Left colon (tissue), 2 donors: ENCODE data around the gene DLGAP1. TPM values are rescaled to one million over a fixed set of nuclear protein-coding genes. Genes with fewer than 3 reads are reported as not detected.

Experiments used
- ATAC-seq: fragments of 200-7000 bp; cut with Tn5 transposase; one replicate; pipeline ENCODE4 v1.9.1; 2020; ENCODE audit warnings: mild to moderate bottlenecking, moderate library complexity
- DNase-seq, 2 donors: peaks; one replicate each; pipeline ENCODE4 v3.0.0-alpha.2; 2020
- intact Hi-C, 2 donors: fragments of 100-400 bp; cut with DNase I in 1 of 2; cut with micrococcal nuclease in 1 of 2; formaldehyde crosslinking; loops; one replicate each; pipeline versions ENCODE4 v1.11.2 to v1.14.0; 2022; cut with DNase I, micrococcal nuclease
- total RNA-seq, 2 donors: library from RNA; stranded (reverse); fragmentation: NEBNext Ultra II Directional; extraction: Animal tissue kit (Norgen Biotek cat#: 25700); gene quantifications; one replicate each; pipeline ENCODE4 v1.2.1, GENCODE V29; 2021
- donor health status: DM: no; HTN: no; CAD: no.
- donor health status: DM: yes; HTN: yes; CAD: no.

DLGAP1 gene
- total RNA-seq, 2 donors from 2014 or later, result 0.95 to 2.2 TPM

DNA sequence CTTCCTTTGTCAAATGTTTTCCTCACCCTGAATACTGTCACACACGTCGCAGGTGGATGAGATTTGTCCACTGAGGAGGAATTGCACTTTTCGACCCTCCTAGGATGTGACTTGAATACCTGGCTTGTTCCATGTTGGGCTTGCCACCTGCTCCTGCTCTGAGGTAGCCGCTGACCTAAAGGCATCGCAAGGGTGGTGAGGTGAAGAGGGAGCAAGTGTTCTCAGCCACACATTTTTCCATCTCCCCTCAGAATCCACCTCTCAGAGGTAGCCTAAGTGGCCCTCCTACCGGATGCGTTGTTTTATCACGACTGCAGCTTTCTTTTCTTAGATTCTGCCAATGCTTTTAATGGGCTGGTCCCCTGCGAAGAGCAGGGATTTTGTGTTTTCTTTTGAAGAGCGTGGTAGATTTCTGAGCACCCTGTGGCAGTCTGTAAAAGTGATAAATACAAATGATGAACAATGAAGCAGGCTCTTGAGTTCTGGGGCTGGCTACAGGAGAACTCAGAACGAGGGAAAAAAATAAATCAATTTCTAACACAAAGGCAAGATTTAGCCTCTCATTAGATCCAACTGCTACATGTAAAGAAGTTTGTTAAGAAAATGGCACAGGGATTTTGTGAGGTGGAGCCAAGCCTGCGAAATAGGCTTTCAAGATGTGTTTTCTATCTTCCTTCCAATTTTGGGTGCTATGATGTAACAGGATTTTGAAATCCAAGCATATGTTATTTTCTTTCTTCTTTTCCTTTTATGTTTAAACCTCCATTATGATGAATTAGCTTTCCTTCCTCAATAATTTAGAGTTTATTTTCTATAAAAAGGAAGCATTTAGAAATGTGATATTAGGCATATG is 618.4 kb downstream of the DLGAP1 start:
- ATAC-seq, result no peak
- no peak for DNase-seq
- intact Hi-C loops, result loop anchor here in 1 of 2 donors (10.0 kb wide), 1 partner anchor 58 kb away; no protein-coding TSS in a partner anchor

DNA sequence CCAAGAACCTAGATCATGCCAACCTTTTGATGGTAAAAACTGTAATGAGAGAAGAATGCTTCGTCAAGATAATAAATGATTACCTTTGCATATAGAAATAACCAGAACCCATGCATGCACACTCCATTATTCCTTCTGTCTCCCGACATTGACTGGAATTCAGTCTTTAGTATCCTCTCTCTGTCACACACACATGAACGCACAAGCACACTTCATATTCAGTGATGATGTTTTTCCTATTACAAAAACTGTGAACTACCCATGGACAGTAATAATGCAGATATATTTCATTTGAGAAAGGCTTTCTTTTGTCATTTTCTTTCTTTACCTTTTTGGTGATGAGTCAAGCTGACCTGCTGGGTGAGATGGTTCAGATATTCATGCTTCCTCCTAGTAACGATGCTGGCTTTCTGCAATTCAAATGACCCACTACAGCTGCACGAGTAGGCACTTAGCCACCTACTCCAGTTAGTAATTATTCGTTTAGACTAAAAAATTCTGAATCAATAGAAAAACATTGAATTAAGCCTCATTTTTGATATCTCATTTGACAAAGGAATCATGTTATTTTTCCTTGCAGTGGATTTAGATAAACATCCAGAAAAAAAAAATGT is 623.0 kb downstream of the DLGAP1 start:
- intact Hi-C loops, result loop anchor here in 1 of 2 donors (10.0 kb wide), 1 partner anchor 63 kb away; no protein-coding TSS in a partner anchor
- DNase-seq (no peak), ATAC-seq (no peak)

DNA sequence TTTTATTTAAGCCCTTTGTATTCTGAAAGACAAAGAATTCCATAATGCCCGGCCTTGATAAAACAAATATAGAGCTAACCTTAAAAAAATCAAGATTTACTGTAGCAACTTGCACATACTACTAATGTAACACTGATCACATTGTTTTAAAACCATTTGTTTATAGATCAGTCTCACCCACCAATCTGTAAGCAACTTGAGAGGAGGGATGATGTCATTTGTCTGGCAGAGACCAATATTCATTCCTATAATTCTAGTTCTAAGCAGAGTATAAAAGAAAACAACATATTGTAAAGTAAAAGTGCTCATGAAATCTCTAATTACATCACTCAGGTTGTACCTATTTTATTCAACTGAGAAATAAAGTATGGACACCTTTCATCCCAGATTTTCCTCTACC is 624.5 kb downstream of the DLGAP1 start:
- intact Hi-C loops, result loop anchor here in 1 of 2 donors (10.0 kb wide), 1 partner anchor 64 kb away; no protein-coding TSS in a partner anchor
- no peak for DNase-seq
- ATAC-seq, result no peak

DNA sequence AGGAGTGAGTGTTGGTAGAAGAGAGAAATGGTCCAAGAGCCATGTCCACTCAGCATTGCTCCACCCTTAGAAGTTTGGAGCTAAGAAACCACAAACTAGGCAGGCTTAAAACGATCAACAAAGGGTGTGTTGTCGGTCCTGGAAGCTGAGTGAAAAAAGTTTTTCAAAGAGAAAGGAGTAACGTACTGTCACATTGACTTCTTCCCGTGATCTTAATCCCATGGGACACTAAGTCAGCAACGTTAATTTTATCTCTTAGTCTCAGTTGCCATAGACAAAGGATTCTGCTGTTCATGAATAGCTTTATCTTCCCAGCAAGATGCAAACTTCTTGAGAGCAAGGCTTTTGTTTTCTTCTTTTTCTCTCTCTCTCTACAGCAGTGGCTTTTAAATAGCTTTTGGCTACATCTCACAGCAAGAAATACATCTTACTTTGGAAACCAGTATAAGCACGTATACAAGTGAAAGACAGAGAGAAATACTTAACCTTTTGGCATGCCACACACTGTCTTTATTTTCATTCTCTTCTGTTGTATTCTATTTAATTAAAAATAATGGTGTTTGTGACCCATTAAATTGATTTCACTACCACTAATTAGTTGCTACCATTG is 627.8 kb downstream of the DLGAP1 start:
- ATAC-seq (no peak), DNase-seq (no peak)
- intact Hi-C loops, result no loop called here

DNA sequence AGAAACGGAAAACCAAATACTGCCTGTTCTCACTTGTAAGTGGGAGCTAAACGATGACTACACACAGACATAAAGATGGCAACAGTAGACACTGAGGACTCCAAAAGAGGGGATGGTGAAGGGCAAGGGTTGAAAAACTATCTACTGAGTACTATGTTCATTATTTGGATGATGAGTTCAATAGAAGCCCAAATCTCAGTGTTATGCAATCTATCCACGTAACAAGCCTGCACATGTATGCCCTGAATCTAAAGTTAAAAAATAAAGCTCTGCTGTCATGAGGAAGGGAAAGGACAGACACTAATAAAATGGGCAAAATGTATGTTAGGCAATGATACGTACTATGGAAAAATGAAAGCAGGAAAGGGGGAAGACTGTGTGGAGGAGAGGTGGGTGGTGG is 629.1 kb downstream of the DLGAP1 start:
- DNase-seq, result no peak
- no peak for ATAC-seq
- intact Hi-C loops, result no loop called here

DNA sequence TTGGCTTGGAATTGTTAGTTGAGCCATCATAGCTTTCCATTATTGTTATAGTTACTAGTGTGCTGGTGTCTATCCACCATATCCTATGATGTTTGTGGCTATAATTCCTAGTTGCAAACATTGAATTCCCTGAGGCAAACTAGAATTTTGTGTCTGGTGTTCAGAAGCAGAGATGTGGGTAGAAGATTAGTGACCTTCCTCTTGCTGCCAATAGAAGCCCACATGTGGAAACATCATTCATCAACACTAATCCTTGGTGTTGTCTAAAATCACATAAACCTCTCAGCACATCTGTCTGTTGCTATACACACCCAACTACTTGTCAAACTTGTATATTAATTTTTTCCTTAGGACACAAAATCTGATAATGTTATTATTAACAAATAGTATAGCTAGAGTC is 631.0 kb downstream of the DLGAP1 start:
- intact Hi-C loops, result no loop called here
- ATAC-seq (no peak), DNase-seq (no peak)

DNA sequence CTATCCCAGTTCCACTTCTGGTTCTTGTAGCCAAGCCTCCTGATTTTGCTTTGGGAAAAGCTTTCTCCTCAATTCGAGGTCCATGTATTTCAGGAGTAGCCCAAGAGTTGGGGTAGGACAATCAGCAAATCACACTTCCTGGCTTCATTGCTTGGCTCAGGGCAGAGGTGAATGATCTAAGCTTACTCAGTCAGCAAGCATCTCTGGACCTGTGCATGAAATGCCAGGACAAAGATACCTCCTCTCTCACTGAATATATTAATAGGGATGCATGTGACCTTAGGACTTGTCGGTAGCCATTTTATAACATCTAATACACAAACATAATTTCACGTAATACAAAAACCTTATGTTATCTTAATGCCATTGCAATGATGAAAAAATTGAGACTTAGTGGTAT is 632.0 kb downstream of the DLGAP1 start:
- DNase-seq (no peak), ATAC-seq (no peak)
- intact Hi-C loops, result no loop called here

DNA sequence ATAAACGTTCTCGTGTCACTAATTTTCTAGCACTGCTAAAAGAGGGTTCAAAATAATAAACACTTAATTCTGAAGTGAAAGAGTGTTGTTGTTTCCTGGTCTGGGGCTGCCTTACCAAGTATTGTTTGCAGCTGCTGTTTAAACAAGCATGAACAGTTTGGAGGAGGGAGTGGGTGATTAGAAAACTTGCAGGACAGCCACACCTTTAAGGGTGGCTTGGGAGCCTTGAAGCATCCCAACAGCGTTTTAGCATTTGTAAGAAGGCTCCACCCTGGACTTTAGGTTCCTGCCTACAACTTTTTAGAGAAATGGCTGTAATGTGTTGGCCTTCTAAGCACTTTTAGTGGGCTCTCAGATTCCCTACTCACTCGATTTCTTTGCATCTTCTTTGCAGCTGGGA is 633.6 kb downstream of the DLGAP1 start:
- DNase-seq (no peak), ATAC-seq (no peak)
- intact Hi-C loops, result no loop called here

DNA sequence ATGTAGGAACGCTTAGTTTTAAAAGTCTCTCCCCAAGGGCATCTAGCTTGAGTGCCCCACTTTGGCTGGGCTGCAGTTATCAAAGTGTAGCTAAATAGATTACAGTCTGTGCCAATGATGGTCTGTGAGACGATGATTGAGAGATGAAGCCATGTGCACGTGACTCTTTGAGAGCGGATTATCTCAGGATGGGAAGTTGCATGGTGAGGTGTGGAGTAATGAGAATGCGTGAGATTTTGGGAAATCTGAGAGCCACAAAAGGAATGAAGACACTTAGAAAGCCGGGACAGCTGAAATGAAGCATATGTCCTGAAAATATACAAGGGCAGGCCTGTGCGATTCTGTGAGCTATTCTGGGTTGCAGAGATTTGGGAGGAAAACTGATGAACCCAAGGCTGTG is 635.1 kb downstream of the DLGAP1 start:
- no peak for ATAC-seq
- intact Hi-C loops, result no loop called here
- no peak for DNase-seq

DNA sequence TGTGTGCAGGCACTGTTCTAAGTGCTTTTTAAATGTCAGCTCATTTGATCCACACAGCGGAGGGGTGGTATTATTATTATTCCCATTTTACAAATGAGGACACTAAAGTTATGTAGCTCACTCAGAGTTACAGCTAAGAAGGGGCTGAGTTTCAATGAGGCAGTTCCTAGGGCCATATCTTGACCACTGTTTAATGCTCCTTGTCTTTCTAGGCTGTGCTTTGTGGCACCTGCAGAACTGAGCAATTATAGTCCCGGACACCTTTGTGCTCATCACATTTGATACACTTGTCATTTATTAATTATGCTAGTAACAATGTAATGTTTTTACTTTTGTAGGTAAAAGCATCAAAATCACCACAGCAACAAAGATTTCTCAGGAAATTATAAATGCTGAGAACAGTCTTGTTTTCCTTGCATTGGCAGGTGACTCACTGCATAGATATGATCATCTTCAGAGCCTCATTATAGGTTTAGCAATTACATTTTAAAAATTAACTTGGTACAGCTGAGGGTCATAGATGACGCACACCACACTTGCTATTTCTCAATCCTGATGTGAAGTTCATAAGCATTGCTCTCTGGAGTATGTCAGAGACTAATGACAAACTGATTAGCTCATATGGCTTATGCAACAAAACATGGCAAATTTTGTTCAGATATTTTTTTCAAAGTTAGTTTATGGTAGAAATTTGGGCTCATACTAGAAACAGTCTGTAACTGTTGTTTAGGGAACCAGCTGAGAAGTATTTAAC is 638.3 kb downstream of the DLGAP1 start:
- intact Hi-C loops, result no loop called here
- DNase-seq, result no peak
- ATAC-seq, result peak; percentile 86

DNA sequence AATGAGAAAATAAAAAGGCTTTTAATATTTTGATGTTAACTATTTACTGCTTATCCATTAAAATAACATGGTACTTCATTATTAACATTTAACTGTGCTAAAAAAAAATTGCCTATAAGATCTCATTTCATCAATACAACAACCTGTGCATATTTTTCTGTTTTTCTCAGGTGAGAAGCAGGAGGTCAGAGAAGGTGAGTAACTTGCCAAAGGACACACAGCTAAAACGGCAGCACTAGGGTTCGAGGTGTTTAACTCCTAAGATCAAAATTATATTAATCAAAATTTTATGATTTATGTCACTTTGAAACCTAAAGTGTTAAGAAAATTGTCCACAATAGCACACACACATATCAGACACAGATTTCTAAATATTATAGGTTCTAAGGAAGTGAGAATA is 639.1 kb downstream of the DLGAP1 start:
- ATAC-seq, result no peak
- DNase-seq, result no peak
- intact Hi-C loops, result no loop called here

DNA sequence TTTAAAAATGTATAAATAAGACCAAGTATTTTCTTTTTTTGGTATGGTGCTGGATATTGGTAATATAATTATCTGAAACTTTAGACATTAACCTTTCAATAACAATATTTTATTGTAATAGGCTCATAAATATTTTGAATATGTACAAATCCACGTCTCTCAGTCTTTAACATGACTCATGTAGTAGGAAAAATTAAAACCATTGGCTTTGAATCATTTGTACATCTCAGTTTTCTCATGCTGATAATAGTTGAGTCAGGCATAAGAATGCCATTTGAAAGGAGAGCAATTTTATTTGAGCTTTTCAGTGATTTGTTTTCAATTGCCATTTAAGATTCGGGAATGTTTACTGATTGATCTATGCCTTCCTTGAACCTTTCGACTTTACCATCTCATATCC is 640.3 kb downstream of the DLGAP1 start:
- intact Hi-C loops, result no loop called here
- no peak for ATAC-seq

DNA sequence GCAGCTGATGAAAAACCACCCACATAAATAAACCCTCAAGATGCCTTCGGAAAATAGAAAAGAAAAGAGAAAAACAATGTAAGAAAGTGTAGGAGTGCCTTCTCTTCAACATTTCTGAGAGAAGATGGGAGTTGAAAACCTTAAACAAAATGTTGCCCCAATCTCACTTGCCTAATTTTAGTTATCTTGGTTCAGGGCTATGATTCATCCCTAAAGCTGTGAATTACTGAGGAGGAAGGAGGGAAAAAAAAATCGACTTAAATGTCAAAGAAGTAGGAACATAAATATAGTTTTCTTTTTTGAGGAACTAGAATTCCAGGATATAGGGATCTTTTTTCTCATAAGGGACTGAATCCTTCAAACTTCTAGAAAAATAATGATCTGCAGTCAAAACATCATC is 644.8 kb downstream of the DLGAP1 start:
- no peak for DNase-seq
- no peak for ATAC-seq
- intact Hi-C loops, result no loop called here

More for the DNA sequence above, 640.3 kb downstream of the DLGAP1 start:
- no peak for DNase-seq

DNA sequence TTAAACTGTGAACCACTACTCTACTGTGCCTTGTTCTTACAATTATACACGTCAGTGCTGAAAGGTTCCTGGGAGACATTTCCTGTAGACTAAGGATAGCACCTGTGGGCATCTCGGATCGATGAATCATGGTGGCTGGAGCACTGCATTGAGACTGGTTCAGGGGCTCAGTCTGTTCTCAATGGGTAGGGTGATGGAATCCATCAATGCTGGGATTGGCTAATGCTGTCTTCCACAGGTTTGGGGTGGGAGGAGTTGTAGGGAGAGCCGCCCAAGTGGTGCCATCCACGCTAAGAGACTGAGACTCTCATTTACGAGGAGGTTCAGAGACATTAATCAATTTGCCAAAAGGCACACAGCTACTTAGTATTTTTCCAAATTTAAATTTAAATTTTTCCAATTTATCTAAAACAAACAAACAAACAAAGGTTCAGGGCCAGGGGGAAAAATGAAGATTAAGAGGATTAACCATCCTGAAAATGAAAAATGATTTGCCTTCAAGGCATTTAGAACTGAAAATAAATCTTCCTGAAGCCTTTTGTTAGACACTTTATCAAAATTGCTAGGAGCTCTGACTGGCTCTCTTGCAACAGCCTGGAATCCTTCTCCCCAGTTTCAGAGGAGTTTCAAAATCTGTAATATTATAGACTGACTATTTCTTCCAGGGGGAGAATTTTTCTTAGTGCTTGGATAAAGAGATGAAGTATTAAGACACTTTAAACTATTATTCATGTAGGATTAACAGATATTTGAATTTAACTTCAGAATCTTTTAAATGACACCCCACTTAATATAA is 645.9 kb downstream of the DLGAP1 start:
- intact Hi-C loops, result no loop called here
- ATAC-seq (no peak), DNase-seq (no peak)

DNA sequence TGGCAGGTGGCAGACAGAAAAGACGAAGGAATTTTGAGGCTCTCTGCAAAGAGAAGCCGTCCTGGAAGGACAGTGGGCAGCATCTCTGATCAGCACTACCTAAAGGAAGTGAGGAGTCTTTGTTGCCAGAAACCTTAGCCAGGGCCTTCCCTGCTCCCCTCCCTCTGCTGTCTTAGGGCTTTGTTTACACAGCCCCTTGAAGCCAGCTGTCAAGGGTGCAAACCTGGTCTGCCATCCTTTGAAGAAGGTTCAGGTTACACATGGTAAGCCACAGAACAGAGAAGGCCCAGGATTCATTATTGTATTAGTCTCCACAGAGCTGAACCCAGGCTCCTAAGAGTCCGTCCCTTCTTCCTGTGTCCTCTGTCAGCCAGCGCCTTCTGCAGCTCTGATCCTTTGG is 648.5 kb downstream of the DLGAP1 start:
- DNase-seq (no peak), ATAC-seq (no peak)
- intact Hi-C loops, result no loop called here

DNA sequence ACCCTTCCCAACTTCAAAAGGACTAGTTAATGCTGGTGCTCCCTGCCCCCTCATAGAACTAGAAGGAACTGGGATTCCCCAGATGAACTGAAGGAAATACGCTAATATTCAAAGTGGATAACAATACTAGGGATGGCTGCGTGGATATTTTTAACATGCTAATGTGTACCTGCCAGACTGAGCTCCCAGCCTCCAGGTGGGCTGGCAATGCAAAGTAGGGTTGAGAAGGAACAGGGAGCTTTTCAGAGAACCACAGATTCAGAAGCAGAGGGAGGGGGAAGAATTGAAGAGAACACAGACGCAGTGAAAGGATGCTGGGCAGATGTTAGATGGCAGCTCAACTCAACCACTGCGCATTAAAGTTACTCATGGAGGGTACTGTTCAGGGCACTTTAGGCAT is 650.8 kb downstream of the DLGAP1 start:
- intact Hi-C loops, result no loop called here
- DNase-seq (no peak), ATAC-seq (no peak)

DNA sequence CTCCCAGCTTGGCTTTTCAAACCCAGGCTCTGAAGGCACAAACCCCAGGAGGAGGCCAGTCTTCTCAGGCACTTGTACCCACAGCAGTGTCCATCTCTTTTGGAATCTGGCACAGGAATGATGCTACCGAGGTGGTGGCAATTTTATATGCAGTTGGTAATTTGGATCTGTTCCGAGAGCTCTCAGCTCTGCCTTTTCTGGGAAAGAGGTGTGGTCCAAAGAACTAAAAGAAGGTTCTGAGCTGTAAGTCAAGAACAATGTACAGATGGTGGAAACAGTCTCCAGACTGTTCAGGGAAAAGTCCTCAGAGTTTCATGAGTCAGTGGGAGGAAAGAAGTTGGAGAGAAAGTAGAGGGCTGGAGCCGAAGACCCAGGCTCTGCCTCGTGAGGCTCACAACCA is 651.8 kb downstream of the DLGAP1 start:
- no peak for ATAC-seq
- intact Hi-C loops, result no loop called here
- DNase-seq, result no peak

DNA sequence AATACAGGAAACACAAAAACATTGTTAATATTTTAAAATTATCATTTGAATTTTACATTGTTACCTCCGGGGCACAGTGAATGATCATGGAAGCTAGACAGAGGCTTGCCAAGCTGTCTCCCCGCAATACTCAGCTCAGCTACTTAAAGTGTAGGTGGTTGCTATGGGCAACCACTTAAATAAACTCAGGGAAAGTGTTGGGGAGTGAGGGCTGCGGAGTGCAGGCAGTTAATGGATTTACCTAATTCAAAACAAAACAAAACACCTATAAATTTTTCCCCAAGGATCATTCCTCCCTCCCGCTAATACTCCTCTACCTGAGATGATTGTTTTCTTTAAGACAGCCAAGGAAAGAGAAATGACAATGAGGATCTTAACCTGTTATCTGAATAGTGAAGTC is 655.6 kb downstream of the DLGAP1 start:
- DNase-seq, result no peak
- intact Hi-C loops, result no loop called here
- no peak for ATAC-seq

DNA sequence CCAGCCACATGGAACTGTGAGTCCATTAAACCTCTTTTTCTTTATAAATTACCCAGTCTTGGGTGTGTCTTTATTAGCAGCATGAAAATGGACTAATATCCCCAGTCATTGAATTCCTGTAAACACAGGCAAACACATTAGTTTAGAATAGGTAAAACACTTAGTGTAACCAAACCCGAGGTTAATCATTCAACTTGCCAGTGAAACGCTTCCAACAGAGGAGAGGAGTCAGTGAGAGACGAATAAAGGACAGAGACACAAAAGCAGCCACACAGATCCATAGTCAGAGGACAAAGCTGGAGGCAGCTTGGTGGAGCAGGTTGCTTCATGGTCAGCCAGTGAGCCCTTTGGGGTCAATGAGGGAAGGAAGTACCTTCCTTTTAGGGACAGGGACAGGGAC is 657.1 kb downstream of the DLGAP1 start:
- intact Hi-C loops, result no loop called here
- ATAC-seq, result no peak

More for the DNA sequence above, 657.1 kb downstream of the DLGAP1 start:
- no peak for DNase-seq
